ENCODE measurements around the gene NRXN3. TPM values are rescaled to one million over a fixed set of nuclear protein-coding genes. Genes with fewer than 3 reads are reported as not detected.
A peak's percentile ranks its signal among the peaks of the same experiment; 100 is the strongest.

Gene NRXN3
- total and polyA plus RNA-seq, 2 experiments from 2014 or later, result 1.0 to 1.8 TPM

GRCh38 chr14:78788467-78789360 is 618.5 kb downstream of the NRXN3 start:
- no peak overlapping the region for H3K4me3 ChIP-seq
- no peak overlapping the region for H3K27ac Mint-ChIP-seq
- no peak overlapping the region for H3K4me2 ChIP-seq
- H3K27me3 Mint-ChIP-seq (ENCODE audit: insufficient read depth, low read depth, poor library complexity), result no peaks in the 10 kb centered on the region
- no peaks in the 10 kb centered on the region for H3K9me3 Mint-ChIP-seq
- no peaks in the 10 kb centered on the region for H3K79me2 ChIP-seq (replicated peaks; ENCODE audit: insufficient read depth)
- H3F3A ChIP-seq (replicated peaks; ENCODE audit: low read depth), result no peaks in the 10 kb centered on the region
- H3K4me1 ChIP-seq (ENCODE audit: insufficient read depth), result no peaks in the 10 kb centered on the region
- 0 out of 2 replicates have a peak, but pooled peaks cover 2% of the 10 kb centered on the region for H3K36me3 ChIP-seq (ENCODE audit: insufficient read depth)
- H3K4me3 Mint-ChIP-seq, result no peak overlapping the region
- no peak for DNase-seq (ENCODE audit: low spot score)
- H3K9me2 ChIP-seq (ENCODE audit: insufficient read depth), result no peaks in the 10 kb centered on the region
- H3K36me3 Mint-ChIP-seq (ENCODE audit: low read depth), result no peaks in the 10 kb centered on the region
- peak; percentile 58 for ATAC-seq
- peaks cover 8% of the 10 kb centered on the region for H3K4me1 Mint-ChIP-seq
- TF ChIP-seq NANOG (IDR thresholded peaks at IDR 0.05; ENCODE audit: borderline replicate concordance) (no peak), STAT1 (IDR thresholded peaks at IDR 0.05; ENCODE audit: unreplicated experiment) (no peak), CTCF (conservative IDR thresholded peaks at IDR 0.05; ENCODE audit: low read depth in 2 of 2) (peak in 1 of 2 experiments; percentile 15; a peak in 2 of 4 replicates)
- no peaks in the 10 kb centered on the region for H4K20me1 ChIP-seq (replicated peaks; ENCODE audit: insufficient read depth)
- H3K27me3 ChIP-seq (ENCODE audit: insufficient read depth), result no peaks in the 10 kb centered on the region
- H2AFZ ChIP-seq, result no peak overlapping the region
- no peak overlapping the region for H3K27ac ChIP-seq (ENCODE audit: low read depth)

GRCh38 chr14:78790271-78790670 is 620.1 kb downstream of the NRXN3 start:
- ATAC-seq (peak; percentile 77), DNase-seq (ENCODE audit: low spot score) (peak; percentile 37)
- no peaks in the 10 kb centered on the region for H3K4me1 ChIP-seq (ENCODE audit: insufficient read depth)
- H3F3A ChIP-seq (replicated peaks; ENCODE audit: low read depth), result no peaks in the 10 kb centered on the region
- no peaks in the 10 kb centered on the region for H3K79me2 ChIP-seq (replicated peaks; ENCODE audit: insufficient read depth)
- Mint-ChIP-seq H3K4me3 (no peak overlapping the region), H3K36me3 (ENCODE audit: low read depth) (no peaks in the 10 kb centered on the region), H3K9me3 (no peaks in the 10 kb centered on the region), H3K4me1 (peaks cover 8% of the 10 kb centered on the region), H3K27ac (no peak overlapping the region), H3K27me3 (ENCODE audit: insufficient read depth, low read depth, poor library complexity) (no peaks in the 10 kb centered on the region)
- H3K4me2 ChIP-seq, result no peak overlapping the region
- no peaks in the 10 kb centered on the region for H3K9me2 ChIP-seq (ENCODE audit: insufficient read depth)
- no peak overlapping the region for H3K4me3 ChIP-seq
- TF ChIP-seq CTCF (conservative IDR thresholded peaks at IDR 0.05; ENCODE audit: low read depth in 2 of 2) (peak; percentile 49 to 58), STAT1 (IDR thresholded peaks at IDR 0.05; ENCODE audit: unreplicated experiment) (no peak), JUNB (IDR thresholded peaks at IDR 0.05; ENCODE audit: unreplicated experiment) (no peak), REST (IDR thresholded peaks at IDR 0.05; ENCODE audit: unreplicated experiment) (no peak), ETS1 (IDR thresholded peaks at IDR 0.05) (no peak)
- no peaks in the 10 kb centered on the region for H3K27me3 ChIP-seq (ENCODE audit: insufficient read depth)
- no peak overlapping the region for H3K27ac ChIP-seq (ENCODE audit: low read depth)
- 0 out of 2 replicates have a peak, but pooled peaks cover 2% of the 10 kb centered on the region for H3K36me3 ChIP-seq (ENCODE audit: insufficient read depth)
- no peaks in the 10 kb centered on the region for H4K20me1 ChIP-seq (replicated peaks; ENCODE audit: insufficient read depth)
- no peak overlapping the region for H2AFZ ChIP-seq

All from GM23338 (cell line).